H1 (cell line): ENCODE data around the gene CCNA1. TPM values are rescaled to one million over a fixed set of nuclear protein-coding genes. Genes with fewer than 3 reads are reported as not detected.

Experiments used
- CTCF ChIA-PET: fragments of 300-600 bp; sonication (Branson Sonifier 250); formaldehyde crosslinking; loops from one replicate; lab custom pipeline; 2021; ENCODE audit not compliant: partially characterized antibody; lab: Charles Lee
- POLR2A ChIA-PET: fragments of 300-600 bp; sonication (Branson Sonifier 250); formaldehyde crosslinking; loops from one replicate; lab custom pipeline; 2021; ENCODE audit warnings: inconsistent platforms; ENCODE audit not compliant: partially characterized antibody; lab: Charles Lee
- DNase-seq, 2 experiments: peaks; one replicate each; pipeline versions ENCODE4 v3.0.0 to v3.0.0-alpha.2; 2010 to 2022; ENCODE audit warnings: low spot score in 2 of 2, low read depth in 1 of 2, mixed read lengths in 1 of 2
- FAIRE-seq: peaks from 2 replicates; lab custom pipeline; 2011; peaks lifted over from hg19 to GRCh38; lab: Jason Lieb, UNC
- H2AFZ ChIP-seq: 2 replicates; pipeline ENCODE4 v1.8.1; 2012; ENCODE audit warnings: low read length, inconsistent platforms
- H2AK5ac ChIP-seq: 2 replicates; pipeline ENCODE4 v1.6.1; 2013; ENCODE audit warnings: low read depth, low read length
- H2BK120ac ChIP-seq: replicated peaks from 2 replicates; pipeline ENCODE3; 2013; ENCODE audit warnings: low read depth, low read length, inconsistent platforms
- H2BK12ac ChIP-seq: 2 replicates; pipeline ENCODE4 v1.6.1; 2013; ENCODE audit warnings: low read depth, low read length
- H2BK15ac ChIP-seq: 2 replicates; pipeline ENCODE4 v1.6.1; 2013; ENCODE audit warnings: low read length
- H2BK20ac ChIP-seq: 2 replicates; pipeline ENCODE4 v1.6.1; 2013; ENCODE audit warnings: low read length
- H2BK5ac ChIP-seq: 2 replicates; pipeline ENCODE4 v1.6.1; 2013; ENCODE audit warnings: low read depth, low read length
- H3K14ac ChIP-seq: 2 replicates; pipeline ENCODE4 v1.6.1; 2013; ENCODE audit warnings: inconsistent platforms; ENCODE audit not compliant: insufficient read length
- H3K18ac ChIP-seq: 2 replicates; pipeline ENCODE4 v1.6.1; 2013; ENCODE audit warnings: low read length; ENCODE audit errors: extremely low read depth
- H3K23ac ChIP-seq: 2 replicates; pipeline ENCODE4 v1.6.1; 2013; ENCODE audit warnings: inconsistent platforms; ENCODE audit not compliant: insufficient read length
- H3K23me2 ChIP-seq: 2 replicates; pipeline ENCODE4 v1.6.1; 2013; ENCODE audit warnings: low read depth, low read length
- H3K27ac ChIP-seq: 2 replicates; pipeline ENCODE4 v1.6.1; 2011; ENCODE audit warnings: low read depth, low read length, inconsistent platforms
- H3K27me3 ChIP-seq, 4 experiments: replicated peaks in 1 of 4; 1 replicate in 1 of 4; 2 replicates in 3 of 4; pipeline versions ENCODE4 v1.6.1 to v1.8.1; 2011 to 2013; ENCODE audit warnings: low read length in 3 of 4, mild to moderate bottlenecking in 3 of 4, inconsistent platforms in 2 of 4, mixed read lengths in 2 of 4, moderate library complexity in 1 of 4; ENCODE audit not compliant: control insufficient read depth in 3 of 4, insufficient read depth in 3 of 4; ENCODE audit errors: extremely low read depth in 1 of 4
- H3K36me3 ChIP-seq, 4 experiments: 2 replicates each; pipeline versions ENCODE4 v1.6.1 to v1.8.1; 2011 to 2013; ENCODE audit warnings: mild to moderate bottlenecking in 4 of 4, low read length in 3 of 4, moderate library complexity in 2 of 4, control low read depth in 1 of 4, inconsistent platforms in 1 of 4; ENCODE audit not compliant: insufficient read depth in 4 of 4, control insufficient read depth in 2 of 4
- H3K4ac ChIP-seq: replicated peaks from 2 replicates; pipeline ENCODE3; 2013; ENCODE audit warnings: low read length, low read depth, mixed read lengths, inconsistent platforms; ENCODE audit not compliant: insufficient read length
- H3K4me1 ChIP-seq, 4 experiments: replicated peaks in 1 of 4; 1 replicate in 1 of 4; 2 replicates in 3 of 4; pipeline versions ENCODE4 v1.6.1 to v1.8.1; 2011 to 2013; ENCODE audit warnings: low read length in 3 of 4, inconsistent platforms in 2 of 4, mixed read lengths in 1 of 4; ENCODE audit not compliant: insufficient read depth in 4 of 4, control insufficient read depth in 3 of 4
- H3K4me2 ChIP-seq, 2 experiments: 2 replicates each; pipeline versions ENCODE4 v1.6.1 to v1.8.1; 2011 to 2013; ENCODE audit warnings: low read depth in 2 of 2, low read length in 2 of 2, control low read depth in 1 of 2, inconsistent platforms in 1 of 2, mild to moderate bottlenecking in 1 of 2; ENCODE audit not compliant: insufficient read depth in 1 of 2
- H3K4me3 ChIP-seq, 4 experiments: fragments of 200-600, 300-600 bp in 1 of 4; sonication (generic), shearing (Covaris generic), sonication (Bioruptor Twin) in 1 of 4; 2 replicates each; pipeline versions ENCODE4 v1.5.1 to v1.8.1; 2011 to 2016; ENCODE audit warnings: low read length in 4 of 4, low read depth in 3 of 4, control low read depth in 2 of 4, inconsistent platforms in 2 of 4, mild to moderate bottlenecking in 2 of 4, mixed read lengths in 1 of 4, moderate library complexity in 1 of 4; ENCODE audit not compliant: insufficient read depth in 2 of 4; ENCODE audit errors: extremely low read depth in 1 of 4
- H3K56ac ChIP-seq: replicated peaks from 2 replicates; pipeline ENCODE3; 2013; ENCODE audit warnings: low read depth, mild to moderate bottlenecking, mixed read lengths, low read length, inconsistent platforms; ENCODE audit not compliant: insufficient read length
- H3K79me1 ChIP-seq: 2 replicates; pipeline ENCODE4 v1.6.1; 2013; ENCODE audit warnings: low read depth, low read length, control low read depth
- H3K79me2 ChIP-seq, 2 experiments: 2 replicates each; pipeline versions ENCODE4 v1.6.1 to v1.8.1; 2012 to 2013; ENCODE audit warnings: low read length in 2 of 2, mild to moderate bottlenecking in 2 of 2, inconsistent platforms in 1 of 2; ENCODE audit not compliant: insufficient read depth in 2 of 2, control insufficient read depth in 1 of 2
- H3K9ac ChIP-seq, 4 experiments: replicated peaks in 1 of 4; 1 replicate in 1 of 4; 2 replicates in 3 of 4; pipeline versions ENCODE4 v1.6.1 to v1.8.1; 2011 to 2013; ENCODE audit warnings: low read depth in 3 of 4, low read length in 3 of 4, control low read depth in 2 of 4, mild to moderate bottlenecking in 2 of 4, moderate library complexity in 2 of 4, inconsistent platforms in 1 of 4; ENCODE audit errors: extremely low read depth in 1 of 4
- H3K9me3 ChIP-seq, 2 experiments: 2 replicates each; pipeline versions ENCODE4 v1.6.1 to v1.8.1; 2012 to 2013; ENCODE audit warnings: mild to moderate bottlenecking in 2 of 2, moderate library complexity in 2 of 2, control low read depth in 1 of 2, inconsistent platforms in 1 of 2, low read depth in 1 of 2, low read length in 1 of 2, mixed read lengths in 1 of 2; ENCODE audit not compliant: insufficient read depth in 2 of 2
- H4K20me1 ChIP-seq, 2 experiments: replicated peaks in 1 of 2; 2 replicates each; pipeline versions ENCODE3 to v1.8.1; 2011 to 2013; ENCODE audit warnings: inconsistent platforms in 2 of 2, low read length in 2 of 2, mild to moderate bottlenecking in 1 of 2; ENCODE audit not compliant: insufficient read depth in 2 of 2, control insufficient read depth in 1 of 2
- H4K5ac ChIP-seq: 2 replicates; pipeline ENCODE4 v1.6.1; 2013; ENCODE audit warnings: low read length, low read depth, mixed read lengths, inconsistent platforms; ENCODE audit not compliant: insufficient read length
- H4K8ac ChIP-seq: 2 replicates; pipeline ENCODE4 v1.8.0; 2013; ENCODE audit warnings: mild to moderate bottlenecking, moderate library complexity, low read length, inconsistent platforms; ENCODE audit not compliant: insufficient read depth; ENCODE audit errors: extremely low read depth
- H4K91ac ChIP-seq: replicated peaks from 2 replicates; pipeline ENCODE3; 2013; ENCODE audit warnings: low read length, mixed read lengths, inconsistent platforms; ENCODE audit not compliant: insufficient read length
- ATF2 ChIP-seq: IDR thresholded peaks from 2 replicates; pipeline ENCODE4 v1.6.1; 2012; ENCODE audit warnings: low read length, inconsistent platforms
- BACH1 ChIP-seq: IDR thresholded peaks from 2 replicates; pipeline ENCODE4 v1.6.1; 2012; ENCODE audit warnings: low read length, improper control_type of control experiment
- CBX5 ChIP-seq: fragments of 300-800, 300-1000 bp; sonication (generic); IDR thresholded peaks from 2 replicates; pipeline ENCODE4 v1.7.1; 2016; ENCODE audit warnings: antibody characterized with exemption, low read length, low read depth
- E2F6 ChIP-seq: IDR thresholded peaks from 2 replicates; pipeline ENCODE4 v1.6.1; 2012; ENCODE audit warnings: inconsistent platforms
- EP300 ChIP-seq, 2 experiments: IDR thresholded peaks; 1 replicate in 1 of 2; 2 replicates in 1 of 2; pipeline ENCODE4 v1.6.1; 2011 to 2012; ENCODE audit warnings: low read depth in 2 of 2, low read length in 2 of 2, mild to moderate bottlenecking in 2 of 2, borderline replicate concordance in 1 of 2, inconsistent platforms in 1 of 2, moderate library complexity in 1 of 2
- GABPA ChIP-seq: IDR thresholded peaks from 2 replicates; pipeline ENCODE4 v1.6.1; 2011; ENCODE audit warnings: mild to moderate bottlenecking, low read length, moderate library complexity, borderline replicate concordance; ENCODE audit not compliant: insufficient read depth
- KDM4A ChIP-seq: IDR thresholded peaks from one replicate; pipeline ENCODE4 v1.7.1; 2012; ENCODE audit warnings: low read depth, mild to moderate bottlenecking, moderate library complexity, low read length, inconsistent platforms; ENCODE audit not compliant: severe bottlenecking
- POLR2A ChIP-seq, 2 experiments: IDR thresholded peaks; 1 replicate in 1 of 2; 2 replicates in 1 of 2; pipeline ENCODE4 v1.6.1; 2011; ENCODE audit warnings: low read depth in 2 of 2, low read length in 2 of 2, mild to moderate bottlenecking in 2 of 2; ENCODE audit errors: control extremely low read depth in 1 of 2
- SIN3A ChIP-seq, 2 experiments: IDR thresholded peaks in 1 of 2; conservative IDR thresholded peaks in 1 of 2; 2 replicates each; pipeline ENCODE4 v1.6.1; 2011 to 2012; ENCODE audit warnings: low read length in 2 of 2, improper control_type of control experiment in 1 of 2, low read depth in 1 of 2, mild to moderate bottlenecking in 1 of 2
- TAF7 ChIP-seq: optimal IDR thresholded peaks from 2 replicates; pipeline ENCODE3; 2011; ENCODE audit warnings: low read depth, mild to moderate bottlenecking, inconsistent platforms, low read length, moderate library complexity, borderline replicate concordance
- WGBS, 2 experiments: shearing (Covaris generic) in 1 of 2; methylation state at CpG; one replicate each; pipeline versions ENCODE4 v1.1.6 to v1.1.7; 2013 to 2015; ENCODE audit warnings: low lambda C conversion rate in 2 of 2, mixed read lengths in 2 of 2, inconsistent platforms in 1 of 2, low coverage in 1 of 2, missing lambda C conversion rate in 1 of 2; ENCODE audit not compliant: insufficient replicate concordance in 2 of 2, insufficient coverage in 1 of 2, insufficient read length in 1 of 2; ENCODE audit errors: extremely low coverage in 1 of 2, missing lambda C conversion rate in 1 of 2; 5-methylcytosine and 5-hydroxymethylcytosine counted together
- polyA plus RNA-seq, 7 experiments: library from polyadenylated mRNA; depleted of rRNA in 3 of 7; stranded (reverse) in 5 of 7; unstranded in 2 of 7; fragments of >200 nt in 5 of 7; fragments of 200-250 nt in 2 of 7; gene quantifications; 1 replicate in 5 of 7; 2 replicates in 1 of 7; 4 replicates in 1 of 7; pipeline versions ENCODE4 v1.2.1 to v1.2.3, GENCODE V29; 2011 to 2013; ENCODE audit warnings: missing spikeins in 2 of 7, mixed read lengths in 2 of 7
- total RNA-seq: library from RNA; stranded (reverse); fragmentation: NEBNext Ultra II Directional; extraction: Animal tissue kit (Norgen Biotek cat#: 25700); gene quantifications from 2 replicates; pipeline ENCODE4 v1.2.1, GENCODE V29; 2021

Gene CCNA1
- total and polyA plus RNA-seq, 2 of the 8 experiments (the other 6 are each of a cell fraction or from before 2014, with no cell fraction given), result 2.2 to 4.1 TPM

- H3K9me3 ChIP-seq, result no peaks in the 10 kb centered on the region; a peak in 1 of 4 replicates
- H3K9ac ChIP-seq, result no peak overlapping the region
- H4K5ac ChIP-seq, result no peak overlapping the region
- no peak overlapping the region for H3K18ac ChIP-seq
- H3K4me1 ChIP-seq, result peaks cover 0 to 4% (median under 1%) of the 10 kb centered on the region in 4 experiments; a peak in 1 of 7 replicates
- H4K91ac ChIP-seq, result no peak overlapping the region
- H3K56ac ChIP-seq, result no peak overlapping the region
- H2BK120ac ChIP-seq, result no peak overlapping the region
- no peaks in the 10 kb centered on the region for H3K79me2 ChIP-seq
- CTCF ChIA-PET, result interaction anchor here (1.0 to 3.2 kb wide), 2 partner anchors 8 to 10 kb away, joined by 3 to 15 read pairs; no protein-coding TSS in a partner anchor
- H2BK20ac ChIP-seq, result no peak overlapping the region
- H2BK15ac ChIP-seq, result no peak overlapping the region
- no peaks in the 10 kb centered on the region for H3K79me1 ChIP-seq
- 89% methylated on average over 5 of the region's 5 CpGs; no CpG with 5 or more reads in 1 of the 2 experiments for WGBS, 2 experiments
- no peak overlapping the region for H2BK12ac ChIP-seq
- H3K23ac ChIP-seq, result no peak overlapping the region
- no peaks in the 10 kb centered on the region for H4K20me1 ChIP-seq
- POLR2A ChIA-PET, result no interaction called here
- H3K4me2 ChIP-seq, result no peak overlapping the region
- no peaks in the 10 kb centered on the region for H3K36me3 ChIP-seq
- DNase-seq, result no peak
- no peak overlapping the region for H2AFZ ChIP-seq
- TF ChIP-seq ATF2 (no peak), SIN3A (conservative IDR thresholded peaks at IDR 0.05 in 1 of 2, IDR thresholded peaks at IDR 0.05 in 1 of 2; ENCODE audit: low read depth in 1 of 2, low read length in 2 of 2) (no peak), KDM4A (no peak), EP300 (IDR thresholded peaks at IDR 0.05; ENCODE audit: borderline replicate concordance in 1 of 2, low read depth in 2 of 2, low read length in 2 of 2) (no peak), BACH1 (no peak), TAF7 (no peak), POLR2A (IDR thresholded peaks at IDR 0.05; ENCODE audit: control extremely low read depth in 1 of 2, low read depth in 2 of 2, low read length in 2 of 2) (no peak), GABPA (no peak), CBX5 (no peak), E2F6 (no peak)
- TF ChIP-seq, all 59 proteins: peak for 0
- Histone ChIP-seq H3K23me2 (no peaks in the 10 kb centered on the region), H3K27me3 (no peaks in the 10 kb centered on the region), H3K4me3 (no peak overlapping the region), H3K4ac (no peak overlapping the region), H4K8ac (no peak overlapping the region), H3K27ac (no peak overlapping the region), H3K14ac (no peak overlapping the region), H2AK5ac (no peak overlapping the region), H2BK5ac (no peak overlapping the region)
- FAIRE-seq, result no peak
Observed at GRCh38 chr13:36445278-36445677, 13.0 kb downstream of the CCNA1 start.
